HG03520 (cell line): ENCODE results near the gene STXBP5.

Experiments used
- ATAC-seq: cut with Tn5 transposase; IDR thresholded peaks from one replicate; pipeline ENCODE4 v1.9.1; 2021; ENCODE audit warnings: mild to moderate bottlenecking, moderate library complexity; ENCODE audit not compliant: unreplicated experiment

Gene STXBP5

DNA sequence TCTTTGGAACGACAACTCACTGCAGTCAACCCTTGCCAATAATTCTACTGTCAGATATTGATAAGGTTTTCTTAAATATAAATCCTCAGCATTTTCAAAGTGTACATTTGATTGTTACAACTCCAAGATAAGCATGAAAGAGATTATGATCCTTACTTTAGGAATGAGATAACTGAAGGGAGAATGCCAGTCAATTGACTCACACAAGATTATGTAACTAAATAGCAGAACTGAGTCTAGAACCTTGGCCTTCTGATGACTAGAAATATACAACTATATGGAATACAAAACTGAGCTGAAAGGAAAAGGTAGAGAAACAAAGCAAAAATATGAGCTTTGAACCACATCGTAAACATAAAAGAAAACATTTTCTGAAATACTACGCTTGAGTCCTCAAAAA is 26.9 kb upstream of the STXBP5 start:
- ATAC-seq = no peak

- no peak for ATAC-seq
Measured at GRCh38 chr6:147178355-147178754, 25.9 kb upstream of the STXBP5 start.

GRCh38 chr6:147179809-147180208 is 24.4 kb upstream of the STXBP5 start:
- ATAC-seq = no peak

DNA sequence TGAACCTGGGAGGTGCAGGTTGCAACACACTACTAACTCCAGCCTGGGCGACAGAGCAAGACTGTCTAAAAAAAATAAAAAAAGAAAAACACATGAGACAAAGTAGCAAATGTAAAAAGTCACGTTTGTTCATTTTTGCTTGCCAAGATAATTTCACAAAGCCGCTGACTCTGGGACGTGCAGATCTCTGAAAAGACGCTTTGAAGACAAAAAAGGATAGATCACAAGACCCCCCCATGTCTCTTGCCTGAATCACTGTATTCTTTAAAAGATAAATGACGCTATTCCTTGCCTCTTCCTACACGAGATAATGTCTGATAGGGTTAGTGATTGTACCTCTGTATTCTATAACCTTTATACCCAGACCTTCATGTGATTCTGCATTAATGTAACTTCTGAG is 23.3 kb upstream of the STXBP5 start:
- ATAC-seq = no peak

- ATAC-seq = no peak
Measured at GRCh38 chr6:147184379-147184778, 19.8 kb upstream of the STXBP5 start.

GRCh38 chr6:147185216-147185615 is 19.0 kb upstream of the STXBP5 start:
- no peak for ATAC-seq

DNA sequence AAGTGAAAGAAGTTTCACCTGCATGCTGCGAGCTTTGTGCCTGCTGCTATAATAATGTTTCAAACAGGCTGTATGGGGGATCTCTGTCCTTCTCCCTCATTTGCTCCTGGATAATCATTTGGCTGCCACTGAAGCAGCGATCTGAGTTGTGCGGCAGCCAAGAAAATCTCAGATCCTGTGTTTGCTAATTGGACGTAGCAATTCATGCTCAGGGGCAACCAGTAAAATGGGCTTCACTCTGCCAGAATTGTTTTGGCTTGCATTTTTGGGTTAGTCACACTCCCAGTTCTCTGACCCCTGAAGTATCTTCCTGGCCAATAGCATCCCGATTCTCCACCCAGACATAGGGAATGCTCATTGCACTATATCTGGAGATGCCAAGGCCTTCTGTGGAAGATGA is 13.7 kb upstream of the STXBP5 start:
- ATAC-seq = no peak

- no peak for ATAC-seq
Measured at GRCh38 chr6:147192278-147192911, 11.8 kb upstream of the STXBP5 start.

DNA sequence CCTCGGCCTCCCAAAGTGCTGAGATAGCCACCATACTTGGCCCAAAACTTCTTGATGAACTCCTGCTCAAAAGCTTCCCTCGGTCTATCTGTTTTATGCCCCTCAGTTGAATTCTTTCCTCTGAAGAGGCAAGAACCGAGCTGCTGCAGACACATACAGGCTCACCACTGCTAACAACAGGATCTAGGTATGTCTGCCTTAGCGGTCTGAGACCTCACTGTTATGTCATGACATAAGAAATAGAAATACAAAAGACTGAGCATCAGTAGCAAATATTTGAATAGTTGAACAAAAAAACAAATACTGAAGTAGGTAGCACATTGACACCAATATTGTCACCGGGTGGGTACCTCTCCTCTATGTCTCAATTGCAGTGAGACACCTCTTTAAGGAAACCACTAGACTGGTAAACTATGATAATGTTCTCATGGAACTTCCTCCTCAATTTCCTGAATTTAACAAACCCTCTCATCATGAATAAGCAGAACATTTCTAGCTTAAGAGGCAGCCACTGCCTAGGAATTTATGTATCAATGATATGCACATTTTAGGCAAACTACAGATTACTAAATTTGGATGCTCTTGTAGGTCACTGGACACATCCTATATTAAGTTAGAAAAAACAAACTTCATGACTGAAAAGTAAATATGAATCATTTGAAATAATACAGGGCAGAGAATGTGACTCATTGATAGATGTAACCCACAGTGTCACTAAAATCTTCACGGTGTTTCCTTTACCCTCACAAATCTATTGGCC is 9.4 kb upstream of the STXBP5 start:
- no peak for ATAC-seq

- no peak for ATAC-seq
Measured at GRCh38 chr6:147195510-147195909, 8.7 kb upstream of the STXBP5 start.

DNA sequence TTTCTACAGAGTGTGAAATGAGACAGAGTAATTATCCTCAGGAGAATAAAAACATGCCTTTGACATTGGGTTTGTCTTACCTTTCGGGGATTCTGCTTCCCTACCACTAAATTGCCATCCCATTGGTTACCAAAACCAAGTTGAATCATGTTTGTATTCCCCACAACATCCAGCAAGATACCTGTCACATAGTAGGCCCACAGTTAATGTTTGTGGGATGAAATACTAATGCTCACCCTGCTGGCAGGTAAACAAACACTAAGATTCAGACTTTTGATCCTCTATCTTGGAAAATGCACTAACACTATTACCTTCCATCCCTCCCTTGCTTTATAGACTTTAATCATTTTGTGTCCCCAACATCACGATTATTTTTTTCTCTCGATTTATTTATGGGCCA is 8.2 kb upstream of the STXBP5 start:
- ATAC-seq = no peak

GRCh38 chr6:147200711-147201110 is 3.5 kb upstream of the STXBP5 start:
- ATAC-seq = no peak

DNA sequence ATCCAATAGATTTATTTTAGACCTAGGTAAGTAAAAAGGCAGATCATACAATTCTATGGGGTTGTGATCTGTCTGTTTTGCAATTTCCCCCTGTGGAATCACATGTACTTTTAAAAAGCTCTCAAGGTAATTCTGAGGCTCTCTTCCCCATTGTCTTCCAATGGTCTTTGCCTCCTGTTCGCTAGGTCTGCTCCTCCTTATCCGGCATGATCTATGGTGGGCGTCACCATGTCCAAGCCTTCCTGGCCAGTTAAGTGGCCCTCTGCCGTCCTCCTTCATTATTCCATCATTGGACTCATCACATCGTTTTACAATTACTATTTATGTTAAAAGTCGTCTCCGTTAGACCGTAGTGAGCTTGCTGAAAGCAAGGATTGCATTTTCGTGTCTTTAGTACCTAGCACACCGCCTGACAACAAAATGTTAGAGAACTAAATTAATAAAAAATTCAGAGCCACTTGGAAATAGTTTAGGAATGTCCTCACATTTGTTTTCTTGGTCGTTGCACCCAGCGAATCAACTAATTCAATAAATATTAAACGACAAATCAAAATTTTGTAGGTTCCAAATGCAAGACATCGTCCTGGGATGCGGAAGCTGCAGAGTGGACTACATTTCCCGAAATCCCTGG is 2.2 kb upstream of the STXBP5 start:
- peak; percentile 4 for ATAC-seq

- peak; percentile 81 for ATAC-seq
Measured at GRCh38 chr6:147202516-147203310, 1.5 kb upstream of the STXBP5 start.

DNA sequence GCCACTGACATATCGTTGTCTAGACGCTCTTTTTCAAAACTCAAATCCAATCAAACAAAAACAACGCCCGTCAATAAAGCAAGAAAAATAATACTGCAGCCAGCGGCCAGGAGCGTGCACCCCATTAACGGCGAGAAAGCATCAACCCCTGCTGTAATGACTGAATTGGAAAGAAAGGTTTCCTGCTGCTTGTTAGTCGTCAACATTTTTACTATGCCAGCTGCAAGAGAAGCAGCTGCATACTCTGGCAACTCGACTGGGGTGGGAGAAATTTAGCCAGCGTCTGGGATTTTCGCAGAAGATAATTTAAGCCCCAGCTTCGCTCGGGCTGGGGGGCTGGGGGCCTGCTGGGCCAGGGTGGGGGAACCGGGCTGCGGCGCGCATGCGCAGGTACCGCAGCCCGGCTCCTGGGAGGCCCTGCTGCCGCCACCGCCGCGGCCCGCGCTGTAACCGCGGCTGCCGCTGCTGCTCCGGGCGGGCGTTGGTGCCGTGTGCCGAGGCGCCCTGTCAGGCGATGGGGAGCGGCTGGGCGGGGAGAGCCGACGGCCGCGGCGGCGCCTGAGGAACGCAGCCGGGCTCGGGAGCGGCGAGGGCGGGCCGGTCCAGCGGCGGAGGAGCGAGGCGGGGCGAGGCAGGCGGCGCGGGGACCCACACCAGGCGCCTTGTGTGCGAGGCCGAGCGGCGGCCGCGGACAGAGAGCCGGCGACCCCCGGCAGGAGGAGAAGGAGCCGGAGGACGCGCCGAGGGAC is 732 bp upstream of the STXBP5 start:
- ATAC-seq = peak; percentile 44

DNA sequence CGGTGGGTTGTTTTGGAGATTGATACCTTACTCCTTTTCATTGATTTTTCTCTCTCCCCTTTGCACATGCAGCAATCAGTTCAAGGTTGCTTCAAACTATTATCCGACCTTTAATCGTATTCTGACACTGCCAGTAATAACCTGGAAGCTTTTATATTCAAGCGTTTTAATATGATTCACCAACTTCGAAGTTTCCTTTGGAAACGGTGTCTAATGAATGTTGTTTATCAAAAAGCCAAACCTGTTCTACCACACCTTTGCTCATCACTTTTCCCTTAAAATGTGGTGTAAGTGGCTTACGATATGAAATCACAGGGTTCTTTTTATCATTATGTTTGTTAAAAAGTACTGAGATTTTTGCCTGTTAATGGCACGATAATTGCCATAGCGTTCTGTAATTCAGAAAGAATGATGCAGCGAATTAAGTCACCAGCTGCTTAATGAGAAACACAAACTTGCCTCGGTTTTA is 660 bp downstream of the STXBP5 start:
- ATAC-seq = no peak

- ATAC-seq = no peak
Measured at GRCh38 chr6:147205690-147206600, 1.7 kb downstream of the STXBP5 start.

GRCh38 chr6:147207351-147207750 is 3.1 kb downstream of the STXBP5 start:
- ATAC-seq = no peak
